Ovary (tissue), 9 donors: ENCODE measurements around the gene ARFGEF3. TPM values are rescaled to one million over a fixed set of nuclear protein-coding genes. Genes with fewer than 3 reads are reported as not detected.

Experiments used
- DNase-seq, 5 donors: peaks; one replicate each; pipeline ENCODE4 v3.0.0-alpha.2; 2019 to 2020
- H3K27ac ChIP-seq, 2 donors: fragments of 200-600 bp; one replicate each; pipeline versions ENCODE4 v1.5.1 to v1.8.0; 2019 to 2022
- H3K27me3 ChIP-seq: fragments of 200-600 bp; one replicate; pipeline ENCODE4 v1.8.0; 2022
- H3K36me3 ChIP-seq: fragments of 200-600 bp; sonication (generic); one replicate; pipeline ENCODE4 v1.5.1; 2019
- H3K4me1 ChIP-seq: one replicate; pipeline ENCODE4 v1.8.1; 2013; ENCODE audit warnings: mild to moderate bottlenecking, moderate library complexity; ENCODE audit not compliant: insufficient read depth
- H3K4me3 ChIP-seq: fragments of 200-600 bp; sonication (generic); one replicate; pipeline ENCODE4 v1.5.1; 2017
- H3K9me3 ChIP-seq, 2 donors: fragments of 200-600 bp in 1 of 2; sonication (generic) in 1 of 2; one replicate each; pipeline versions ENCODE4 v1.5.1 to v1.8.1; 2013 to 2019; ENCODE audit warnings: mild to moderate bottlenecking in 1 of 2, moderate library complexity in 1 of 2
- CTCF ChIP-seq, 3 donors: fragments of 450-650 bp in 2 of 3; fragments of 200-600 bp in 1 of 3; IDR thresholded peaks; one replicate each; pipeline versions ENCODE4 v1.5.1 to v1.8.0; 2016 to 2022; ENCODE audit warnings: antibody characterized with exemption in 3 of 3, mild to moderate bottlenecking in 1 of 3
- EP300 ChIP-seq: sonication (generic); formaldehyde crosslinking; IDR thresholded peaks from one replicate; pipeline ENCODE4 v1.6.1; 2017; ENCODE audit warnings: antibody characterized with exemption
- POLR2A ChIP-seq: fragments of 450-650 bp; IDR thresholded peaks from one replicate; pipeline ENCODE4 v1.6.1; 2017; ENCODE audit warnings: antibody characterized with exemption, mild to moderate bottlenecking, moderate library complexity
- WGBS, 3 donors: extraction: QIAGEN DNeasy Blood & Tissue Kit in 1 of 3; methylation state at CpG; one replicate each; pipeline versions ENCODE4 v1.1.5 to v1.1.7; 2013 to 2017; 5-methylcytosine and 5-hydroxymethylcytosine counted together
- intact Hi-C, 4 donors: fragments of 100-400 bp; cut with DNase I; formaldehyde crosslinking; loops; one replicate each; pipeline versions ENCODE4 v1.11.0 to v1.15.1; 2022 to 2023
- polyA plus RNA-seq, 2 donors: library from polyadenylated mRNA; stranded (reverse); fragments of 200-250 nt in 1 of 2; fragments of 350-450 nt in 1 of 2; fragmentation: Illumina TruSeq in 1 of 2; extraction: RNeasy Lipid Tissue Mini Kit (QIAGEN cat#74804) in 1 of 2; gene quantifications; one replicate each; pipeline ENCODE4 v1.2.3, GENCODE V29; 2013 to 2014
- total RNA-seq, 7 donors: library from RNA; depleted of rRNA in 2 of 7; stranded (reverse); fragments of >200 nt in 2 of 7; fragmentation: NEBNext Ultra II Directional in 3 of 7; extraction: Animal tissue kit (Norgen Biotek cat#: 25700) in 3 of 7; gene quantifications; one replicate each; pipeline versions ENCODE4 v1.1.0 to v1.2.4, GENCODE V29; 2016 to 2023
- donor health status: DM: no; HTN: no; CAD: no; lungs with moderate emphysema.
- donor health status: DM: no; HTN: no; CAD: no.
- donor health status: Bipolar disorder and iron deficiency.
- donor health status: DM: yes; HTN: yes; CAD: no.
- donor health status: DM: no; HTN: no; CAD: no.
- donor health status: DM: yes; HTN: yes; CAD: no.

ARFGEF3 gene
- total and polyA plus RNA-seq, 9 donors: 0.15 to 6.1 (median 0.72) TPM

GRCh38 chr6:138374230-138374629 lies 212.5 kb downstream of the ARFGEF3 start:
- Histone ChIP-seq H3K27me3 (no peaks in the 10 kb centered on the region), H3K4me3 (no peak overlapping the region), H3K9me3 (no peaks in the 10 kb centered on the region), H3K4me1 (no peaks in the 10 kb centered on the region), H3K36me3 (no peaks in the 10 kb centered on the region), H3K27ac (no peak overlapping the region)
- DNase-seq: no peak
- intact Hi-C loops: no loop called here
- TF ChIP-seq EP300 (no peak), POLR2A (no peak), CTCF (IDR thresholded peaks at IDR 0.05) (no peak)

GRCh38 chr6:138374815-138375214 lies 213.1 kb downstream of the ARFGEF3 start:
- no peak for DNase-seq
- TF ChIP-seq EP300: no peak
- no peak for TF ChIP-seq POLR2A
- no peak for TF ChIP-seq CTCF (IDR thresholded peaks at IDR 0.05)
- no peaks in the 10 kb centered on the region for H3K27me3 ChIP-seq
- H3K36me3 ChIP-seq: no peaks in the 10 kb centered on the region
- no peak overlapping the region for H3K4me3 ChIP-seq
- WGBS, 3 donors: 90 to 95% (median 91%) methylated on average over 2 of the region's 2 CpGs
- no peaks in the 10 kb centered on the region for H3K9me3 ChIP-seq
- no peaks in the 10 kb centered on the region for H3K4me1 ChIP-seq
- no peak overlapping the region for H3K27ac ChIP-seq
- intact Hi-C loops: no loop called here

- Histone ChIP-seq H3K9me3 (no peaks in the 10 kb centered on the region), H3K27me3 (no peaks in the 10 kb centered on the region), H3K27ac (no peak overlapping the region), H3K4me3 (no peak overlapping the region), H3K36me3 (no peaks in the 10 kb centered on the region), H3K4me1 (no peaks in the 10 kb centered on the region)
- intact Hi-C loops: no loop called here
- no peak for TF ChIP-seq POLR2A
- TF ChIP-seq EP300: no peak
- TF ChIP-seq CTCF (IDR thresholded peaks at IDR 0.05): no peak
- DNase-seq: no peak
Observed at GRCh38 chr6:138377042-138377441, 215.3 kb downstream of the ARFGEF3 start.

- no peak within 1 kb of the TSS for H3K27ac ChIP-seq
- no peak for DNase-seq
- no peaks in the 10 kb centered on the region for H3K27me3 ChIP-seq
- H3K4me1 ChIP-seq: no peaks in the 10 kb centered on the region
- TF ChIP-seq EP300 (no peak), POLR2A (no peak), CTCF (IDR thresholded peaks at IDR 0.05) (no peak)
- no peak within 1 kb of the TSS for H3K4me3 ChIP-seq
- no peaks in the 10 kb centered on the region for H3K9me3 ChIP-seq
- no peaks in the 10 kb centered on the region for H3K36me3 ChIP-seq
- intact Hi-C loops: no loop called here
- WGBS, 3 donors: 85 to 90% (median 85%) methylated on average over 6 of the region's 6 CpGs
Observed at GRCh38 chr6:138377844-138378243, 216.1 kb downstream of the ARFGEF3 start, which contains the start of gene SMIM28. Gene SMIM28, plus strand, starts transcription at chr6:138377905. Its CDS starts 168 bp downstream, at chr6:138378073.

- no peaks in the 10 kb centered on the region for H3K4me1 ChIP-seq
- 41 to 63% (median 48%) methylated on average over 4 of the region's 4 CpGs for WGBS, 3 donors
- intact Hi-C loops: no loop called here
- no peaks in the 10 kb centered on the region for H3K9me3 ChIP-seq
- no peak overlapping the region for H3K27ac ChIP-seq
- no peaks in the 10 kb centered on the region for H3K36me3 ChIP-seq
- DNase-seq: no peak
- H3K4me3 ChIP-seq: no peak overlapping the region
- no peaks in the 10 kb centered on the region for H3K27me3 ChIP-seq
- no peak for TF ChIP-seq EP300
- TF ChIP-seq CTCF (IDR thresholded peaks at IDR 0.05): no peak
- TF ChIP-seq POLR2A: no peak
Observed at GRCh38 chr6:138378463-138378862, 216.7 kb downstream of the ARFGEF3 start.
